GM21723 (cell line): ENCODE data around the gene CARD8.
A peak's percentile ranks its signal among the peaks of the same experiment; 100 is the strongest.

Source experiments
- ATAC-seq: cut with Tn5 transposase; IDR thresholded peaks from one replicate; pipeline ENCODE4 v1.9.1; 2021; ENCODE audit warnings: mild to moderate bottlenecking, moderate library complexity; ENCODE audit not compliant: unreplicated experiment

CARD8 gene

DNA sequence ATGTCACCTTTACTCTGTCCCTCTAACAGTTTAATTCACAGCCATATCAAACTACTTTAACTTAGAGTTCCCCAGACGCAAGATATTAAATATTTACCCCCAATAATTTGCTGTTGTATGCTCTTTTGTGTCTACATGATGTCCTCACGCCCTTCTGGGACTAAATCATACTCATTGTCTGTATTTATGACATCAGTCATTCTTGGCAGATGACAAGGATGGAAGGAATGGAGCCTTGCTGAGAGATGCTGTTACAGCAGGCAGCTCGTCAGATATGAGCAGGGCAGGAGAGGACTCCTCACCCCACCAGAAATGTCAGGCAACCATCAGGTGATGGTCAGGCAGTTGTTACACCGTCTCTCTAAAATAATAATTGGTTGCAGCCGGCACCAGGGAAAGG lies 41.8 kb downstream of the CARD8 start:
- ATAC-seq, result no peak

DNA sequence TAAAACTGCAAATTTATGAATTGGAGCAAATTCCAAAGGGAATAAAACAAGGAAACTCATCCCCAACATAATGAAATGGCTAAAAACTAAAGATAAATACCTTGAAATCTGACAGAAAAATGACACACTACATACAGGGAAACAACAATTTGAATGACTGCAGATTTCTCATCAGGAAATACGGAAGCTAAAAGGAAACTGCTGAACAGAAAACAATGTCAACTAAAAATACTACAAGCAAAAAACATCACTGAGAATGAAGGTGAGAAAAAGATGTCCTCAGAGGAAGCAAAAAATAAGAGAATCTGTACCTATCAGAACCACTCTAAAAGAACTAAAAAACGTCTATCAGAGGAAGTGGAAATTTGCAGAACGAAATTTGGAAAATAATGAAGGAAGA lies 45.7 kb downstream of the CARD8 start:
- ATAC-seq, result no peak

DNA sequence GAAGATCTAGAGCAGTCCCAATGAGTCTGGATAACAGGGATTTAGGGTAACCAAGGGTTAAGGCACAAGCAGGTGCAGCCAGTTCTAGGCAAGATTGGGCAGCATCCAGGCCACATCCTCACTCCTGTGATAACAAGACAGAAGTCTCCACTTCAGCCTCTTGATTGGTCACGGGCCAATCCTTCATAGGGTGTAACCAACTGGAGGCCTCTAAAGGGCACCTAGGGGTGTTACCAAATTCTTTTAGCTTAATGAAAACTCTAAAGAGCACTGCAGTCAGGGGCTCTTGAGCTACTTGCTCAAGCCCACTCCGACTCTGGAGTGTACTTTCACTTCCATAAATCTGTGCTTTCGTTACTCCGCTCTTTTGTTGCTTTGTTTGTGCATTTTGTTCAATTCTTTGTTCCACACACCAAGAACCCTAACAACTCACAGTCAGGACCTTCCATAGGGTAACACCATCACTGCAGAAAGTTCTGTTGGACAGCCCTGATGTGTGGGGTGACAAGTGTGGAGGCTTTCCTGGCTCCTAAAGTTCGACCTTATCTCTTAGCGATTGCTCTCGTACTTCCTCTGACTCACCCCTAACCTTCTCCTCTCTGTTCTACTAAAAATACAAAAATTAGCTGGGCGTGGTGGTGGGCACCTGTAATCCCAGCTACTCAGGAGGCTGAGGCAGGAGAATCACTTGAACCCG lies 49.2 kb downstream of the CARD8 start:
- no peak for ATAC-seq

DNA sequence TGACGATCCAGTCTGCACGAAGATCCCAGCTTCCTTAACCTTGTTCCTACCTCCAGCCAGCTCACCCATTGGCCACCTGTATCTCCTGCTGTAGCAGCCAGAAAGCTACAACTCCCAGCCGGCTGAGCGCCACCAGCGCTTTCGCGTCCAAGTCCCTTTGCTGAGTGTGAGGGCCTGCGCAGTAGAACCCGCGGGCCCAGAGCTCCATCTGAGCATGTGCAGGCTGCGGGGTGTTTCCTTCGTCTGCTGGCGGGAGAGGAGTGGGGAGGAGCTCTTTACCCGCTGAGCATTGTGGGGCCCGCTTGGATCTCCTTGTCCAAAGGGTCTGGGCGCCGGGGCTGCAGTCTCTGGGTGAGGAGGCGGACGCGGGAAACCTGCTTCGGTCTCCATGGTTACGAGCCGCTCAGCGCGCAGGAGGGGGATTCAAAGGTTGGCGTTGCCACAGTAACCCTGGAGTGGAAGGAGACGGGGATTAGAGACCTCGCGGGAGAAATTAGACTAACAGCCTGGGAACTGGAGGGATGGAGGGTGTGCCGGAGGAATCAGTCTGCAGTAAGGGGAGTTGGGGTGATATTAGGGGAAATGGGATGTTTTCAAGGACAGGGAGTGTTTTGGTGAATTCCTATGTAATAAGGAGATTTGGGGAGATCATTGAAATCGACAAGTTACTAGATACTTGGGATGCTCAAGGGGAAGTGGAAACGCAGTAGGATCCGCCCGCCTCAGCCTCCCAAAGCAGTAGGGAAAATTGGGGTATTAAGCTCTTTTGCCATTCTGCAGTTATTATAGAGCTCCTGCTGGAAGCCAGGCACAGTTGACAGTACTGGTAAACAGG lies 51.7 kb downstream of the CARD8 start:
- peak; percentile 89 for ATAC-seq

DNA sequence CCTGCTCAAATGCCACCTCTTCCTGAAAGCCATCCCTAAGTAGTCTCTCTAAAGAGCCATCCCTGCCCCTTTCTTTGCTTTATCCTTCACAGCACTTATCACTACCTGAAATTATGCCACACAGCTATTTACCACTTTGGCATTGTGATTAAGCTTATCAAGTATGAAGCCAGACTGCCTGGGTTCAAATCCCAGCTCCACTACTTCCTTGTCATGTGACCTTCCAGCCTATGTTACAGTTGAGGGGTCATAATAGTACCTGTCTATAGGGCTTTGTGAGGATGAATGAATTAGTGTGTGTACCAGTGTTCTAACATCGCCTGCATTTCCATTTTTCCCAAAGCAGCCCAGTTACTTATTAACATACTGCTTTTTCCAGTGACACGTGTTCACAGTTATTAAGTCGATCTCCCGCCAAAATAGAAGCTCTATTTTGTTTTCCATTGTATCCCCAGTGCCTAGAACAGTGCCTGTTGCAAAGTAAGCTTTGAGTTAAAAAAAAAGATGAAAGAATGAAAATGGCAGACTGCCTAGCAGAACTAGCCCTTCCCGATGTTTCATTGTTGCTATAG lies 52.4 kb downstream of the CARD8 start:
- no peak for ATAC-seq

DNA sequence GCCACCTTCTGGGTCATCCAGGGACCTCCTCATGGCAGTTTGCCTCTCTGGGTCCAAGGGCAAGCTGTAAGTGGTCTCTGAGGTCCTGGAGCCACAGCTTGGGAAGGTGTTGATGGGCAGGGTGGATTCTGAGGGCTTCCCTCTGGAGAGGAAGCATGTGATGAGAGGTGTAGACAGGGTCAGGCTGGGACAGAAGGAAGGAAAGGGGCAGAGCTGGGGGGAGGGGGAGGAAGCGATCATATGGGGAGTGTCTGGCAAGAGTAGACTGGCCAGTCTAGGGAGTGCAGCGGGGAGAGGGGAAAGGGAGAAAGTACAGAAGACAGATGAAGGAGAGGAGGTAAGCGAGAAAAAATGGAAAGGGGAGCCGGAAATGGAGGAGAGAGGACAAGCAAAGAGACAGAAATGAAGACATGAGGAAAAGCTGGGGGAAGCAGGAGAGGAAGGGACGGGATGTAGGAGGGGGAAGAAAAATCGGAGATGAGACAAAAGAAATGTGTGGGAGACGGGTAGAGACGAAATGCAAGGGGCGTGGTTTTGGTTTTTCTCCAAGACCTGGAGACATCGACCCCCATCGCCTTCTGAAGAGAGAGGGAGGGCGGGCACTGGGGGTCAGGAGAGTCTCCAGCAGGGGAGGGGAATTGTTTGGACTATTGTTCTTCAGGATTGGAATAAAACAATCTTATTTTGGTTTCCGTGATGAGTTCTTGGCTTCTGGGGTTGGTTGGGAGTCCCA lies 58.6 kb downstream of the CARD8 start:
- ATAC-seq, result no peak

DNA sequence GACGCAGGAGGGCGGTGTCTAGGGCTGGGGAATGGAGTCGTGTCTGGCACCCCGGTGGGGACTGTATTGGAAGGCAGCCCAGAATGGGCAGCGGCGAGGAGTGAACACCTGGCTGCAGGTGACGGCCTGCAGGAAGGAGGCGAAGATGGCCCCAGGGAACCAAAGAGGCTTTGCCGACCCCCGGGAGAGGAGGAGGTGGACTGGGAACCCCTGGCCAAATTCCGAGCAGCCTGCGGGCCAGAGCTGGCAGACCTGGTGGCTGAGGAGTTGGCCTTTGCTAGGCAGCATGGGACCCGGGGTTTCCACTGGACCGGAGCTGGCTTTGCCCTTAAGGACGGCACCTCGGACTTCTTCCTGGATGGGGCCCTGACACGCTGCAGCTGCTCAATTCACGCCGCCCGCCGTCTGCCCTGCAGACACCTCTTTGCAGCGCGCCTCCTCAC lies 59.4 kb downstream of the CARD8 start:
- ATAC-seq, result no peak

DNA sequence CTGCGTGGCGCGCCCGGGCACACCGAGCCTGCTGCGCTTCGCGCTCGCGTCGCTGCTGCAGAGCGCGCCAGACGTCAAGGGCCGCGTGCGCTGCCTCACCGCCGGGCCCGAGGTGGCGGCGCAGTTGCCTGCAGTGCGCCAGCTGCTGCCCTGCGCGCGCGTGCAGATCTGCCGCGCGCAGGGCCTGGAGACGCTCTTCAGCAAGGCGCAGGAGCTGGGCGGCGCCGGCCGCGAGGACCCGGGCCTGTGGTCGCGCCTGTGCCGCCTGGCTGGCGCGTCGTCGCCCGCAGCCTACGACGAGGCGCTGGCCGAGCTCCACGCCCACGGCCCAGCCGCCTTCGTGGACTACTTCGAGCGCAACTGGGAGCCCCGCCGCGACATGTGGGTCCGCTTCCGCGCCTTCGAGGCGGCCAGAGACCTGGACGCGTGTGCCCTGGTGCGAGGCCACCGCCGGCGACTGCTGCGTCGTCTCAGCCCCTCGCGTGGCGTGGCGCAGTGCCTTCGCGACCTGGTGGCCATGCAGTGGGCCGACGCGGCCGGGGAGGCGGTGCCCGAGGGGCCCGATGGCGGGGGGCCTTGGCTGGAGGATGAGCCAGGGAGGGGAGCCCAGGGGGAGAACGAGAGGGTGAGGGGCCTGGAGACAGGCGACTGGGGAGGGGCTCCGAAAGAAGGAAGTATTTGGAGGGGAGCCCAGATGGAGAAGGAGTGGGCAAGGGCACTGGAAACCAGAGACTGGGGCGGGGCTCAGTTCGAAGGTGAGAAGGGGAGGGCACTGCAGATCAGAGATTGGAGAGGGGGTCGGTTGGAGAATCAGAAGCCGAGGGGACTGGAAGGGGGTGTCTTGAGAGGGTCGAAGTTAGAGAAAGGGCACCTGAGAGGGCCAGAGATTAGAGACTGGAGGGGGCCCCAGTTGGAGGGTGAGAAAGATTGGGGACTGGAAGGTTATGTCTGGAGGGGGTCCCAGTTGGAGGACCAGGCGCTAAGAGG lies 60.6 kb downstream of the CARD8 start:
- ATAC-seq, result no peak

DNA sequence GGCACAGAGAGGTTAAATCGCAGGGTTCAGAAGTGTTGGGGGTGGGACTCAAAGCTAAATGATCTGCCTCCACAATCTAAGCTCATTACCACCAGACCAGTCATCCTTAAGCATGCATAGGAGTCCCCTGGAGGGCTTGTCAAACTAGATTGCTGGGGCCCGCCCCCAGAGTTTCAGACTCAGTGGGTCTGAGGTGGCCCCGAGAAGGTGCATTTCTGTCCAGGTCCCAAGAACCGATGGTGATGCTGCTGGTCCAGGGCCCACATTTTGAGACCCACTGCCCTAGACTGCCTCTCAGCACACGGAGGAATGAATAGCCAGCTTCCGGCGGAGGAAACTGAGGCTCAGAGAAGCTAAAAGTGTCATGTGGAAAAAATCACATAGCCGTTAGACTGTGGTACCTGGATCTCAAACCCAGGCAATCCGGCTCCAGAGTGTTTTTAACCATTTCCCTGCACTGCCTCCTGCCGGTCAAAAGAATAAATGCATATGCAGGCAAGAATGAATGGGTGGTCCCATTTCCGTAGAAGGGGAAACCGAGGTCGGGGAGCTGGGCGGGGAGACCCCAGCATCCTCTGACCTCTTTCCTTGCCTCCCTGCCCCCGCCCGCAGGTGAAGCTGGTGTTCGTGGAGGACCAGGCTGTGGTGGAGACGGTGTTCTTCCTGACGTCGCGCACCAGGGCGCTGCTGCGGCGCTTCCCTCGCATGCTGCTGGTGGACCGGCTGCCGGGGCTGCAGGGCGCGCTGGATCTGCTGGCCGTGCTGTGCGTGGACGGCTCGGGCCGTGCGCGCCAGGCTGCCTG lies 61.5 kb downstream of the CARD8 start:
- ATAC-seq, result no peak

DNA sequence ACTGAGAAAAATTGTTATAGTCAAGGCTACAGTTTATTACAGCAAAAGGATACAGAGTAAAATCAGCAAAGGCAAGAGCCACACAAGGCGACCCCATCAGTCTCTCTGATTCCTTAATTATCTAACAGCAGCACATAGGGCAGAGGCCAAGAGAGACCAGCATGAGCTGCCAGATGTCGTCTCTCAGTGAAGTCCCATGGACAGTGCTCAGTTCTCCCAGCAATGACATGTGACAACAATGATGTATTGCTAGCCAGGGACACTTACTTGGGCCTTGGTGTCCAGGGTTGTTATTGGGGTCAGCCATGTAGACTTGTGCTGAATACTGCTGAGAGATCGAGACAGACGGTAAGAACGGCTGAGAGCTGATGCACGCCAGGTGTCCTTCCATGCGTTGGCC lies 63.0 kb downstream of the CARD8 start:
- no peak for ATAC-seq

DNA sequence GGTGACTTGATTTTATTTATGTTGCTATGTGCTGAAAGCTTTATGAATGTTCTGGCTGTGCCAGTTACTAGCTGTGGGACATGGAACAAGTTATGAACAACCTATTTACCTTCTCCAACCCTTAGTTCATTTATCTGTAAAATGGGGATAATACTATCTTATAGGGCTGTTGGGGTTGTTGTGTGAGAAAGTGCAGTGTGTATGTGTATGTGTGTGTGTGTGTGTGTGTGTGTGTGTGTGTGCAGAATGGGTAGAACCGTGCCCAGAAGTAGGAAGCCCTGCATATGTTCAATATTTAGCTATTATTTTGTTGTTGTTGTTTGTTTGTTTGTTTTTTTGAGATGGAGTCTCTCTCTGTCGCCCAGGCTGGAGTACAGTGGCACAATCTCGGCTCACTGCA lies 64.8 kb downstream of the CARD8 start:
- ATAC-seq, result no peak

DNA sequence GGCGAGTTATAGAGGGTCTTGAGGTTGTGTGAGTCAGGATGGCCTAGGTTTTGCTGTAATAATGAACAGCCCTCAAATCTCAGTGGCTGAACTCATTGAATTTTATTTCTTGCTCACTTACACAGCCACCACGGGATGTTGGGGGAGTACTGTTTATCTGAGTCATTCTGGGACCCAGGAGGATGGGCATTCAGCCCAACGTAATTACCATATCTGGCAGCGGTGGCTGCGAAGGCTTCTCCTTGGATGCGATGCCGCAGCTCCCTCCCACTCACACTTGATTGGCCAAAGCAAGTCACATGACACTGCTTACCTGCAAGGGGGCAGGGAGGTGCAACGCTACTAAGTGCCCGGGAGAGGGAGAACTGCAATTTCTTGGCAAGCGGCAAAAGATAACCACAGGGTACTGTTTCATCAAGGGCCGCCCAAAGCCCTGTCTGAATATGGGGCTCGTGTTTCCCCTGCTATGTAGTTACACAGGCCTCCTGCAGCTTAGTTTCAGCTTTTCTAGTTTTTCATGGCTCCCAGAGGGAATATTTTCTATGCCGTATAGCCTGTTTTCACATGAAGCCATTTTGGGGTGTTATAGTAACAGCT lies 65.3 kb downstream of the CARD8 start:
- ATAC-seq, result no peak

DNA sequence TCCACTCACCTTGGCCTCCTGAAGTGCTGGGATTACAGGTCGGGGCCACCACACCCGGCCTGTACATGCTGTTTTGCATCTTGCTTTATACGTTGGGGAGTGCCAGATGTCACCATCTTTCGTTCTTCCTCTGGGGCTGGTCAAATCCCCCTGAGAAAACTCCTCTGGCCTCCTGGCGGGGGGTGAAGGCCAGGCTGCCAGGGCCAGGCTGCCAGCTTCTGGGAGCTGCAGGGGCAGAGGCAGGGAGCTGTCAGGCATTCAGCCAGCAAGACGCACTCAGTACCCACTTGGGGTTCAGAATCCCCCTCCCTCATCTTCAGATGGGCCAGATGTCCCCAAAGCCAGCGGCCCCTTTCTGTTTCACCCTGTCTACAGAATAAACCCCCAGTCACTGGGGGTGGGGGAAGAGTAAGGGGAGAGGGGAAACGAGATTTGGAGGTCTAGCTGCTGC lies 69.1 kb downstream of the CARD8 start:
- no peak for ATAC-seq

DNA sequence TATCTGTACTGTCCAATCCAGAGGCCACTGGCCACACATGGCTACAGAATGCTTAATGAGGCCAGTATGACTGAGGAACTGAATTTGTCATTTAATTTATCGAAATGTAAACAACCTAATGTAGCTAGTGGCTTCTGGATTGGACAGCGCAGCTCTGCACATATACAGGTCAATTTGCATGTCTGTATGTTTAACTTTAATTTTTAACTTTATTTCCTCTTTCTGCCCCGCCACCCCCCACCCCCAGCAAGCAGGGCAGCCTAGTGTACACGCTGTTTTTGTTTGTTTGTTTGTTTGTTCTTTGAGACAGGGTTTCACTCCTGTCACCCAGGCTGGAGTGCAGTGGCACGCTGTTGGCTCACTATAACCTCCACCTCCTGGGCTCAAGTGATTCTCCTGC lies 69.7 kb downstream of the CARD8 start:
- no peak for ATAC-seq

DNA sequence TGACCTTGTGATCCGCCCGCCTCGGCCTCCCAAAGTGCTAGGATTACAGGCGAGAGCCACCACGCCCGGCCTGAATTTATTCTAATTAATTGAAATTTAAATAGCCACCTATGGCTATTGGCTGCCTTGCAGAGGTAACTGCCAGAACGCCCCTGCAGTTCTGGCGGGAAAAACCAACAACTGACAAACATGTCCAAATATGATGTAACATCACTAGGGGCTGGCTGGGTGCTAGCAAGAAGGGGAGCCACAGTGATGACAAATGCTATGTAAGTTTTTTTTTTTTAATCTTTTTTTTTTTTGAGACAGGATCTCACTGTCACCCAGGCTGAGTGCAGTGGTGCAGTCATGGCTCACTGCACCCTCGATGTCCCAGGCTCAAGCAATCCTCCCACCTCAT lies 72.4 kb downstream of the CARD8 start:
- no peak for ATAC-seq

DNA sequence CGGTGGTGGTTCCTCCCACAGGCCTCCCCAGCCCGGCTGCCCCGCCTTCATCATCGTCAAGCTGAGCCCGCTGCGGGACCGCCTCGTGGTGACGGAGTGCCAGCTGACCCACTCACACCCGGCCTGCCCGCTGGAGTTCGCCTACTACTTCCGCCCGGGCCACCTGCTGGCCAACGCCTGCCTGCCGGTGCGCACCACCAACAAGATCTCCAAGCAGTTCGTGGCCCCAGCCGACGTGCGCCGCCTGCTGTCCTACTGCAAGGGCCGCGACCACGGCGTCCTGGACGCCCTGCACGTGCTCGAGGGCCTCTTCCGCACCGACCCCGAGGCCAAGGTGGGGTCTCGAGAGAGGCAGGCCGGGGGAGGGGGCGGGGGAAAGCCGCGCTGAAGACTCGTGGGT lies 73.3 kb downstream of the CARD8 start:
- no peak for ATAC-seq

DNA sequence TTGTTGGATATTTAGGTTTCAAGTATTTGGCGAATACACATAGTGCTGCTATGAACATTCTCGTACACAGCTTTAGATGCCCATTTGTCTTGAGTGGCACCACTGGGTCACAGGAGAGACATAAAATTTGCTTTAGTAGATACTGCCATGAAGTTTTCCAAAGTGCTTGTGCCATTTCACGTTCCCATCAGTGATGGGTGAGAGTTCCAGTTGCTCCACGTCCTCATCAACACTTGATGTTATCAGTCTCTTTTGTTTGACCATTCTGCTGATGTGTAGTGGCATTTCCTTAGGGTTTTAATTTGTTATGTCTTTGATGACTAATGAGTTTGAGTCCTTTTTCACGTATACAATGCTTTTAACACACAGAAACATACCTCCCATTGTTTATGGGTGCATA lies 74.2 kb downstream of the CARD8 start:
- ATAC-seq, result no peak

DNA sequence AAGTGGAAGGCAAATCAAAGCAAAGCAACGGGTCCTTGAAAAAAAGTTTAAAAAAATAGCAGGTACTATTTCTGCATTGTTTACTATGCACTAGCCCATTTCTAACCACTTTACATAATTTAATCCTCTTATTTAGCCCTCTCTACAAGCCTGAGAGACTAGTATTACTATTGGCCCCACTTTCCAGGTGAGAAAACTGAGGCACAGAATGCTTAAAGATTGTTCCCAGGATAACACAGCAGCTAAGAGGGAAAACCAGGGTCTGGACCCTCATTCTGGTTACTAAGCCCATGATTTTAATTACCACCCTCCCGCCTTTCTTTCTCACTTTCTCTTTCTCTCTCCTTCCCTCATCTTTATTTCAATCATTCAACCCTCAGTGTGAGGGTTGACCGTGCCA lies 79.5 kb downstream of the CARD8 start:
- no peak for ATAC-seq

DNA sequence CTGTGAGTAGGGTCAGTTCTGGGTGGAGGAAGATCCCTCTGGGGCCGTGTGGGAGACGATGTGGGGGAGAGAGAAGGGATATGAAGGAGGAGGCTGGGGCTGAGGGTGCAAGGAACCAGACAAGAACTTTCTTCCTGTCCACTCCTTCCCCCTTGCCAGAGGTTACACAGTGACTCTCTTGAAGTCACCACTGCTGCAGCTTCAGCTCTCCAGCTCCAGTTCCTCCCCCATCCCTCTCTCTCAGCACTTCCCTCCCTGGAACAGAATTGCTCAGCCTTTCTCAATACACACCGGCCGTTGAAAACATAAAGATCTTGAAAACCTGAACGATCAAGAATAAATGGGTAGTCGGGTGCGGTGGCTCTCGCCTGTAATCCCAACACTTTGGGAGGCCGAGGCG lies 80.1 kb downstream of the CARD8 start:
- no peak for ATAC-seq
